Measurements from ENCODE around the gene GRIN2C. TPM values are rescaled to one million over a fixed set of nuclear protein-coding genes. Genes with fewer than 3 reads are reported as not detected.

The GRIN2C gene
- total RNA-seq, 2 experiments from 2014 or later = not detected

DNA sequence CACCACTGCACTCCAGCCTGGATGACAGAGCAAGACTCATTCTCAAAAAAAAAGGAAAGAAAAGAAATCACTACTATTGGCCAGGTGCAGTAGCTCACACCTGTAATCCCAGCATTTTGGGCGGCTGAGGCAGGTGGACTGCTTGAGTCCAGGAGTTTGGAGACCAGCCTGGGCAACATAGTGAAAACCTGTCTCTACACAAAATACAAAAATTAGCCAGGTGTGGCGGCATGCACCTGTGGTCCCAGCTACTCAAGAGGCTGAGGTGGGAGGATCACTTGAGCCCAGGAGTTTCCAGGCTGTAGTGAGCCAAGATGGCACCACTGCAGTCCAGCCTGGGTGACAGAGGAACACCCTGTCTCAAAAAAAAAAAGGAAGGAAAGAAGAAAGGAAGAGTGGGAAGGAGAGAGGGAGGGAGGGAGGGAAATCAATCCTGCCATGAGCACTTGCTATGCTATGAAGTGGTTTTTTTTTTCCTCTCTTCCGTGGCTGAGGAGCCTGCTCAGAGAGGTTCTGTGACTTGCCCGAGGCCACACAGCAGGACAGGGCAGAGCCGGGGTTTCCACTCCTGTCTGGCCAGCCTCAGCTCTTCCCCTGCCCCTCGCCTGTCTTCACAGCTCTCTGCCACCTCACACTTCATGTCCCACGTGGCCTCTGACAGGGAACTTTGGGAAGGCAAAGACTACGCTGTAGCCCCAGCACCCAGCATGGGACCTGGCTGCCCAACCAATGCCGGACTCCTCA, 10.9 kb downstream of the GRIN2C start:
- H3K27ac ChIP-seq (ENCODE audit: low read depth in 1 of 2, low read length in 2 of 2) = no peak overlapping the region
- TF ChIP-seq, protein P1, sequence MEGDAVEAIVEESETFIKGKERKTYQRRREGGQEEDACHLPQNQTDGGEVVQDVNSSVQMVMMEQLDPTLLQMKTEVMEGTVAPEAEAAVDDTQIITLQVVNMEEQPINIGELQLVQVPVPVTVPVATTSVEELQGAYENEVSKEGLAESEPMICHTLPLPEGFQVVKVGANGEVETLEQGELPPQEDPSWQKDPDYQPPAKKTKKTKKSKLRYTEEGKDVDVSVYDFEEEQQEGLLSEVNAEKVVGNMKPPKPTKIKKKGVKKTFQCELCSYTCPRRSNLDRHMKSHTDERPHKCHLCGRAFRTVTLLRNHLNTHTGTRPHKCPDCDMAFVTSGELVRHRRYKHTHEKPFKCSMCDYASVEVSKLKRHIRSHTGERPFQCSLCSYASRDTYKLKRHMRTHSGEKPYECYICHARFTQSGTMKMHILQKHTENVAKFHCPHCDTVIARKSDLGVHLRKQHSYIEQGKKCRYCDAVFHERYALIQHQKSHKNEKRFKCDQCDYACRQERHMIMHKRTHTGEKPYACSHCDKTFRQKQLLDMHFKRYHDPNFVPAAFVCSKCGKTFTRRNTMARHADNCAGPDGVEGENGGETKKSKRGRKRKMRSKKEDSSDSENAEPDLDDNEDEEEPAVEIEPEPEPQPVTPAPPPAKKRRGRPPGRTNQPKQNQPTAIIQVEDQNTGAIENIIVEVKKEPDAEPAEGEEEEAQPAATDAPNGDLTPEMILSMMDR (IDR thresholded peaks at IDR 0.05) = no peak
- DNase-seq (no peak), ATAC-seq (ENCODE audit: poor library complexity) (no peak)
- Mint-ChIP-seq H3K4me1 (ENCODE audit: low read depth) (peaks cover 5% of the 10 kb centered on the region), H3K36me3 (ENCODE audit: low read depth) (no peaks in the 10 kb centered on the region), H3K9me3 (no peaks in the 10 kb centered on the region), H3K4me3 (no peak overlapping the region), H3K27me3 (peaks cover 21% of the 10 kb centered on the region), H3K27ac (no peak overlapping the region)
- intact Hi-C loops (cut with DNase I, micrococcal nuclease) = no loop called here
- CTCF ChIA-PET = no interaction called here
- H3K27me3 ChIP-seq (ENCODE audit: control insufficient read depth in 1 of 2, insufficient read depth in 2 of 2, low read length in 2 of 2) = peaks cover 11 to 23% of the 10 kb centered on the region in 2 experiments
- H3K9me3 ChIP-seq (ENCODE audit: control insufficient read depth in 1 of 2, insufficient read depth in 1 of 2, low read length in 2 of 2) = no peaks in the 10 kb centered on the region
- POLR2A ChIA-PET = no interaction called here
- no peaks in the 10 kb centered on the region for H3K36me3 ChIP-seq (ENCODE audit: insufficient read depth, low read length)
- no peak overlapping the region for H3K4me3 ChIP-seq (ENCODE audit: low read length)
- H3K4me1 ChIP-seq (ENCODE audit: insufficient read depth, low read length) = peaks cover 8% of the 10 kb centered on the region

DNA sequence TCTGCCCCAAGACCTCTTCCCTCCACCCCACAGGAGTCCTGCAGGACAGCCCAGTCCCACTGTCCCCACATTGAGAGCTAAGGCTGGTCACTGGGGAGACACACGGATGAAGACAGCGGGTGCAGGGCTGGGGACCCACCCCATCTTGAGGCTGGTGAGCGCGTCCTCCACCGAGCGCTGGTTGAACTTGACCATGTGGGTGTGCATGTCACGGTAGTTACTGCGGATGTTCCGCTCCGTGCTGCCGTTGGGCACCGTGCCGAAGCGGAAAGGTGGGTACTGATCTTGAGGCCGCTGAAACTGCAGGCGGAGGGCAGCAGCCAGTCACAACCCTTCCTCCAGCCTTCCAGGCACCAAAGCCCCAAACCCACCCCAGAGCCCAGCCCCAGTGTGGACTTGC, 13.1 kb downstream of the GRIN2C start:
- no peaks in the 10 kb centered on the region for H3K9me3 ChIP-seq (ENCODE audit: control insufficient read depth in 1 of 2, insufficient read depth in 1 of 2, low read length in 2 of 2)
- ATAC-seq (ENCODE audit: poor library complexity) = no peak
- H3K9me3 Mint-ChIP-seq = no peaks in the 10 kb centered on the region
- DNase-seq = no peak
- no peak overlapping the region for H3K4me3 Mint-ChIP-seq
- intact Hi-C loops (cut with DNase I, micrococcal nuclease) = no loop called here
- H3K27me3 Mint-ChIP-seq = peaks cover 20% of the 10 kb centered on the region
- no peaks in the 10 kb centered on the region for H3K4me1 Mint-ChIP-seq (ENCODE audit: low read depth)
- H3K36me3 ChIP-seq (ENCODE audit: insufficient read depth, low read length) = no peaks in the 10 kb centered on the region
- H3K4me3 ChIP-seq (ENCODE audit: low read length) = no peak overlapping the region
- peaks cover 10% of the 10 kb centered on the region for H3K4me1 ChIP-seq (ENCODE audit: insufficient read depth, low read length)
- ChIA-PET CTCF (no interaction called here), POLR2A (no interaction called here)
- H3K27ac Mint-ChIP-seq = no peak overlapping the region
- no peaks in the 10 kb centered on the region for H3K36me3 Mint-ChIP-seq (ENCODE audit: low read depth)
- peaks cover 10 to 15% of the 10 kb centered on the region in 2 experiments for H3K27me3 ChIP-seq (ENCODE audit: control insufficient read depth in 1 of 2, insufficient read depth in 2 of 2, low read length in 2 of 2)
- no peak overlapping the region for H3K27ac ChIP-seq (ENCODE audit: low read depth in 1 of 2, low read length in 2 of 2)
- TF ChIP-seq, protein P1 (IDR thresholded peaks at IDR 0.05) = no peak

DNA sequence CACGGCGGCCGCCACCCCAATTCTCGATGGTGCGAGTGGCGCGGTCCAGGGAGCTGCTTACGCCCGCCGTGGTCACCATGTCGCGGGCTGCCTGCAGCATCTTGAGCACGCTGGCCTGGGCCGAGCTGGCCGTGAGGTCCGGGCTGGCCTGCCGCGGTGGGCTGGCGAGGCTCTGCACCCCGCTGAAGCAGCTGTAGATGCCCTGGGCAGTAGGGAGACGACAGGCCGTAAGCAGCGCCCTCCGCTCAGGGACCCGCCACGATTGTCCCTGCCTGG, 16.4 kb downstream of the GRIN2C start:
- no peaks in the 10 kb centered on the region for H3K9me3 ChIP-seq (ENCODE audit: control insufficient read depth in 1 of 2, insufficient read depth in 1 of 2, low read length in 2 of 2)
- DNase-seq = no peak
- no peaks in the 10 kb centered on the region for H3K36me3 Mint-ChIP-seq (ENCODE audit: low read depth)
- H3K4me1 ChIP-seq (ENCODE audit: insufficient read depth, low read length) = peaks cover 22% of the 10 kb centered on the region
- H3K27me3 ChIP-seq (ENCODE audit: control insufficient read depth in 1 of 2, insufficient read depth in 2 of 2, low read length in 2 of 2) = peaks cover 3 to 4% of the 10 kb centered on the region in 2 experiments
- peaks cover 22% of the 10 kb centered on the region for H3K27me3 Mint-ChIP-seq
- intact Hi-C loops (cut with DNase I, micrococcal nuclease) = no loop called here
- no peak overlapping the region for H3K4me3 Mint-ChIP-seq
- peaks cover 10% of the 10 kb centered on the region for H3K4me1 Mint-ChIP-seq (ENCODE audit: low read depth)
- TF ChIP-seq, protein P1 (IDR thresholded peaks at IDR 0.05) = no peak
- H3K36me3 ChIP-seq (ENCODE audit: insufficient read depth, low read length) = peaks cover 4% of the 10 kb centered on the region
- no peaks in the 10 kb centered on the region for H3K9me3 Mint-ChIP-seq
- H3K27ac Mint-ChIP-seq = no peak overlapping the region
- ChIA-PET CTCF (interaction anchor here (1.5 to 1.9 kb wide), 2 partner anchors 17 to 19 kb away, joined by 5 to 18 read pairs; no protein-coding TSS in a partner anchor), POLR2A (interaction anchor here (1.3 kb wide), 1 partner anchor 30 kb away, joined by 3 read pairs; the partner anchor contains the start of gene FDXR)
- H3K27ac ChIP-seq (ENCODE audit: low read depth in 1 of 2, low read length in 2 of 2) = no peak overlapping the region
- H3K4me3 ChIP-seq (ENCODE audit: low read length) = no peak overlapping the region
- no peak for ATAC-seq (ENCODE audit: poor library complexity)
